ENCODE results near the gene FAHD2B.
"Not testable (repeated sequence)": the region's sequence is repeated elsewhere in the genome, so short reads cannot be mapped to it uniquely, and the experiment has no call there.

DNA sequence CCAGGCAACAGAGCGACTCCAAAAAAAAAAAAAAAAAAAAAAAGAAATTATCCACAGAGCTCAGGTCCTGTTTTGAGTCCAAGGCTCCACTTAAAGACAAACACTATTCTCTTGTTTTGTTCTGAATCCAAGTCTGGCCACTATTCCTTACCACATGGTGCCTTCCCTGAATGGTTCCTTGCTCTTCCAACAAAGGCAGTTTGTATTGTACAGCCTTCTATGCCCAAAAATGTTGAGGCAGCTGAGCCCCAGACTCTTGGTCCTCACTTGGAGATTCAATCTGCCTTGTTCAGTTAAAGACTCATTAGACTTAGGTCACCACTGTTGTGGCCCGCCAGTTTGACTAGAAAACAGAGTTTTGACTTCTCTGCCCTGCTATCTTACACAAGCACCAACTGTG lies 1.7 kb downstream of the FAHD2B start:
- not testable (repeated sequence) for TF ChIP-seq MXI1 (IDR thresholded peaks at IDR 0.05; ENCODE audit: low read depth, low read length); GABPA (IDR thresholded peaks at IDR 0.05; ENCODE audit: low read depth); POLR2AphosphoS5 (IDR thresholded peaks at IDR 0.05; ENCODE audit: low read depth, low read length); RXRA (IDR thresholded peaks at IDR 0.05; ENCODE audit: borderline replicate concordance, low read depth); EZH2phosphoT487 (IDR thresholded peaks at IDR 0.05; ENCODE audit: borderline replicate concordance, low read depth); FOXJ3 (CRISPR knock-in tag; IDR thresholded peaks at IDR 0.05); CHD2 (IDR thresholded peaks at IDR 0.05; ENCODE audit: low read length, partially characterized antibody); RCOR1 (IDR thresholded peaks at IDR 0.05; ENCODE audit: low read length); YY1 (IDR thresholded peaks at IDR 0.05; ENCODE audit: low read depth); EP300 (IDR thresholded peaks at IDR 0.05; ENCODE audit: borderline replicate concordance in 1 of 2, low read depth in 1 of 2, low read length in 1 of 2); JUND (IDR thresholded peaks at IDR 0.05)
- TF ChIP-seq, protein P1, sequence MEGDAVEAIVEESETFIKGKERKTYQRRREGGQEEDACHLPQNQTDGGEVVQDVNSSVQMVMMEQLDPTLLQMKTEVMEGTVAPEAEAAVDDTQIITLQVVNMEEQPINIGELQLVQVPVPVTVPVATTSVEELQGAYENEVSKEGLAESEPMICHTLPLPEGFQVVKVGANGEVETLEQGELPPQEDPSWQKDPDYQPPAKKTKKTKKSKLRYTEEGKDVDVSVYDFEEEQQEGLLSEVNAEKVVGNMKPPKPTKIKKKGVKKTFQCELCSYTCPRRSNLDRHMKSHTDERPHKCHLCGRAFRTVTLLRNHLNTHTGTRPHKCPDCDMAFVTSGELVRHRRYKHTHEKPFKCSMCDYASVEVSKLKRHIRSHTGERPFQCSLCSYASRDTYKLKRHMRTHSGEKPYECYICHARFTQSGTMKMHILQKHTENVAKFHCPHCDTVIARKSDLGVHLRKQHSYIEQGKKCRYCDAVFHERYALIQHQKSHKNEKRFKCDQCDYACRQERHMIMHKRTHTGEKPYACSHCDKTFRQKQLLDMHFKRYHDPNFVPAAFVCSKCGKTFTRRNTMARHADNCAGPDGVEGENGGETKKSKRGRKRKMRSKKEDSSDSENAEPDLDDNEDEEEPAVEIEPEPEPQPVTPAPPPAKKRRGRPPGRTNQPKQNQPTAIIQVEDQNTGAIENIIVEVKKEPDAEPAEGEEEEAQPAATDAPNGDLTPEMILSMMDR (IDR thresholded peaks at IDR 0.05): not testable (repeated sequence)
